Stimulated activated CD4-positive, alpha-beta T cell treated with anti-CD3 and anti-CD28 coated beads, Interleukin-12 subunit alpha, Interleukin-12 subunit beta, amount 100 ng/mL, for 4 hours (primary cell): ENCODE data around the gene RPL7A.
"Not testable (repeated sequence)": the region's sequence is repeated elsewhere in the genome, so short reads cannot be mapped to it uniquely, and the experiment has no call there.

ENCODE experiments used
- DNase-seq: peaks from one replicate; pipeline ENCODE4 v3.0.0-alpha.2; 2020

RPL7A gene

GRCh38 chr9:133347985-133348717, at the start of gene RPL7A, which contains the start of gene MED22:
RPL7A (plus strand) TSS chr9:133348218; CDS start chr9:133348244, 26 bp downstream.
MED22 (minus strand) TSS chr9:133348131; CDS start chr9:133346662, 1,469 bp downstream.
- DNase-seq, result peak; percentile 88

DNA sequence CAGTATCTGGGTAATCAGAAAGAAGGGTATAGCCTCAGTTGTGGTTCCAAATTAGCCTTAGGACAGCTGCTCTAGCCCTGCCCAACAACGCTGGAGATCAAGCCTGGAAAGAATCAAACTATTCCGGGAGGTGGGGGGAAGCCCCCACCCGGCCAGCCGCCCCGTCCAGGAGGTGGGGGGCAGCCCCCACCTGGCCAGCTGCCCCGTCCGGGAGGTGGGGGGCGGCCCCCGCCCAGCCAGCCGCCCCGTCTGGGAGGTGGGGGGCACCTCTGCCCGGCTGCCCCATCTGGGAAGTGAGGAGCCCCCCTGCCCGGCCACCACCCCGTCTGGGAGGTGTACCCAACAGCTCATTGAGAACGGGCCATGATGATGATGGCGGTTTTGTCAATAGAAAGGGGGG, 48.0 kb upstream of the RPL7A start:
- not testable (repeated sequence) for DNase-seq

DNA sequence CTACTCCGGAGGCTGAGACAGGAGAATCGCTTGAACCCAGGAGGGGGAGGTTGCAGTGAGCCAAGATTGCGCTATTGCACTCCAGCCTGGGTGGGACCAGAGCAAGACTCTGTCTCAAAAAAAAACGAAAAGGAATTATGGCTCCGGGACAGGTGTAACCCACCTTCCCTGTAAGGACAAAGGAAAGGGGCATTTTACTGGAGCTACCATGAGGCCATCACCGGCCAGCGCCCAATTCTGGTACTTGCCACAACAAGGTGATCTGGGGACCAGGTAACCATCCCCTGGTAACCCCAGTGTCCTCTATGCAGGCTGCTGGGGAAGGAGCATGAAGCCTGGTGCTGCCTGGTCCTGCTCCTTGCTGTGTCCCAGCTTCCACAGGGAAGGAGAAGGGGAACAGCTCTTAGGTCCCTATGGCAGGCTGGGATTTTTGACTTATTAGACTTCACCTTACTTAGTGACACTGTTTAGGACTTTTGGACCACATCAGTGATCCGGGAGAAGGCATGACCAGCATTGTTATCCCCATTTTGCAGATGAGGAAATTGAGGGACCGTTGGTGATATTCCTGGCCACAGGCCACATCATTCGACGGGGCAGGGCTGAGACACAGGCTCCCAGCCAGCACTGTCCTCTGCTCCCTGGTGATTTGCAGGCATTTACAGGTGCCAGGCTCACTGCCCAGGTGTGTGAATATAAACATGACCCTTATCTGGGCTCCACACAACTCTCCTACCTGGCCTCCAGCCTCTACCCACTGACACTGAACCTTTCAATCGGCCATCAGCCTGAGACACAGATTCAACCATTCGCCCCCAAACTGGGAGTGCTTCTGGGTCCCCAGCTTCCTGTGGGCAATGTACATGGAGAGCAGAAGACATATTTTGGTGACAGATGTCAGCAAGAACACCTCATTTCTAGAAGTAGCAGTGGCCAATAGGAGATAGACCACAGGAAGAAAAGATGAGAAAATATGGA, 46.5 kb upstream of the RPL7A start:
- DNase-seq, result no peak

GRCh38 chr9:133303266-133304157, 44.5 kb upstream of the RPL7A start:
- DNase-seq, result no peak

GRCh38 chr9:133304158-133304470, 43.9 kb upstream of the RPL7A start:
- DNase-seq, result no peak

- DNase-seq, result no peak
These were observed 43.3 kb upstream of the RPL7A start for GRCh38 chr9:133304477-133305377.

DNA sequence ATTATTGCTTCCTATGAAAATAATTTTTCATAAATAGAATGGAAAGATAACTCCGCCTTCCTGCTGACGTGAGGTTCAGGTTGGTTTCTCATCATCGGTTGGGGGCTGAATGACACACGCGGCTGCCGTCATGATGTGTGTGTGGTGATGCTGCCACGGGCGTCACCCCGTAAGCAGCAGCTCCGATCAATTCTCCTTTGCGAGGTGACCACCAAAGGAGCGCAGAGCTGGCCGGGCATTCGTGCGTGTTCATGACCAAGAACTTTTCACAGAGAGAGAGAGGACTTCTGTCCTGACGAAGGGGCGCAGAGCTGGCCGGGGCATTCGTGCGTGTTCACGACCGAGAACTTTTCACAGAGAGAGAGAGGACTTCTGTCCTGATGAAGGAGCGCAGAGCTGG, 42.3 kb upstream of the RPL7A start:
- DNase-seq, result no peak

DNA sequence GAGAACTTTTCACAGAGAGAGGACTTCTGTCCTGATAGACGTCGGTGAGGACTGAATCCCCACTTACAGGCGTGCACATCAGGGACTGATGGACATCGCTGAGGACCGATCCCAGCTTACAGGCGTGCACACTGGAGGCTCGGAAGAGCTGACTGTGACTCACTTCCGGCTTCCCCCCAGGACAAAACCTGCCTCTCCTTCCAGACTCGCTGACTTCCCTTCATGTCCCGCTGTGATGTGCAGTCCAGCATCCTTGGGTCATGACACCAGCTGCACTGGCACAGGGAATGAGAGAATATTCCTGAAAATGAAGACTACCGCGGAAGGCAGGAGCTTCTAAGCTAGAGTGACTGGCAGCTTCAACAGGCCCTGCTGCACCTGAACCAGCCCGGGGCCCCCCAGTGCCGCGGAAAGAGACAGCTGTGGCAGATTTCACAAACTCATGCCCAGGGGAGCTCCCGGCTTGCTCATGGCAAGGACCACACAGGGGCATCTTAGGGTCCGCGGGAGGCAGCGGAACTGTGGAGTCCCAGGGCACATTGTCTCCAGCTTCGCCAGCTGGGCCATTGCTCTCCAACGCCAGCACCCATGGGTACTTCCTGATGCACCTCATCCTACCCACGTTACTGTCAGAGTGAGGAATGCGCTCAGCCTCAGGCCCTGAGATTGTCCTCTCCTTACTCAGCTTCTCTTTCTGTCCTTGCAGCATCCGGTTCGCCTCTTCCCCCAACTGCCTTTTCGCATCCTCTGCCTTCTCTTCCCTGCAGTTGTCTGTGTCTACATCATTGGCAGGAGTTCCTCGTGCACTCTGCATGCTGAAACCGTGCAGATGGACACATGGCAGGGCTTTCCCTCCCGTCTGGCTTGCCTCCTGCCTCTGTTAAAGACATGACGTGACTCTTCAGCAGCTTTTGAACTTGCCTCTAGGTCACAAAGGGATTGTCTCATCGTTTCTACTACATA, 41.5 kb upstream of the RPL7A start:
- no peak for DNase-seq

DNA sequence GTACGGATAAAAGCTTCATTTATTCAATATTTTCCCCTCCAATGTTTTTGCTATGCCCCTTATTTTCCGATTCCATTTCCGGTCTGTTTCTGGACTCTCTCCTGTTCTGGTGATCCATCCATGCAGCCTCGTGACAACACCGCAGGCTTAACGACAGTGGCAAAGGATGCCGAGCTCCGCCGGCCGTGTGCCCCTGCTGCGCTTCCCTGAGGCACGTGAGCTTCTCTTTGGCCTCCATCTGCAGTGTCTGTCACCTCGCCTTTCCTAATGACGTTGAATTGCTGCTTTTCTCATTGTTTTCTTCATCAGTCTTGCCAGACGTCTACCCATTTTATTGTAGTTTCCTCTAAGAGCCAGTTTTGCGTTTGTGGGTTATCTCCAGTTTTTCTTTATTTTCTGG, 40.7 kb upstream of the RPL7A start:
- no peak for DNase-seq

- no peak for DNase-seq
These were observed 38.4 kb upstream of the RPL7A start for GRCh38 chr9:133309608-133310007.

- no peak for DNase-seq
These were observed 32.0 kb upstream of the RPL7A start for GRCh38 chr9:133315997-133316396.

DNA sequence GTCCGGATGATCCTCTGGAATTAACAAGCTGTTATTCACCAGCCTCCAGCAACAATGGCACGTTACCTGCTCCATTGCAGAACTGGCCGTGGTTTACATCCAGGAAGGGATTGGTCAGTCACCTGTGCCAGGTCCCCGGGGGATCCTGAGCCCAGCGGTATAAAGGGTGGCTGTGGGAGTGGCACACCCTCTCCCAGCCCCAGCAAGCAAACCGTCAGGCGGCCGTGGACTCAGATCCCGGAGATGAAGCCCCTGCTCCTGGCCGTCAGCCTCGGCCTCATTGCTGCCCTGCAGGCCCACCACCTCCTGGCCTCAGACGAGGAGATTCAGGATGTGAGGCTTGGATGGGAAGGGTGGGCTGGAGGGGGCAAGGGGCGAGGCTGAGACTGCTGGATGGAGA, 30.5 kb upstream of the RPL7A start:
- not testable (repeated sequence) for DNase-seq

DNA sequence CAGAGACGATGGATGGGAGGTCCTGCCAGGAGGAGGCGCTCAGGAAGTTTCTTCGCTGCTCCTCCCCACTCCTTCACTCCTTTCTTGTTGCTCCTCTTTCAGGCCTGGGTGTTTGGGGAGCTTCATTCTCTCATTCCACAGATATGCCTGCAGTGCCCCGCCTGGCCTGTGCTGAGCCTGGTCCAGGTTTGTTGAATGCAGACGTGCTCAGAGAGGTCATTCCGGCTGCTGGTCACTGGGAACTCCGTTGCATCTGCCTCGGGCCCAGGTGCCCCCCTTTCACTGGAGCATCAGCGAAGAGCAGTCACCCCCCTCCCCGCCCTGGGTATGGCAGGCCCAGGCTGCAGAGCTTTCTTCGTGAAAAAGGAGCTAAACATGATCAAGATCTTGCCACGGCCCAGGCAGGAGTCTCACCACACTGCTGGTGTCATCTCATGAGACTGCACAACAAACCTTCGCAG, 27.6 kb upstream of the RPL7A start:
- DNase-seq, result no peak

DNA sequence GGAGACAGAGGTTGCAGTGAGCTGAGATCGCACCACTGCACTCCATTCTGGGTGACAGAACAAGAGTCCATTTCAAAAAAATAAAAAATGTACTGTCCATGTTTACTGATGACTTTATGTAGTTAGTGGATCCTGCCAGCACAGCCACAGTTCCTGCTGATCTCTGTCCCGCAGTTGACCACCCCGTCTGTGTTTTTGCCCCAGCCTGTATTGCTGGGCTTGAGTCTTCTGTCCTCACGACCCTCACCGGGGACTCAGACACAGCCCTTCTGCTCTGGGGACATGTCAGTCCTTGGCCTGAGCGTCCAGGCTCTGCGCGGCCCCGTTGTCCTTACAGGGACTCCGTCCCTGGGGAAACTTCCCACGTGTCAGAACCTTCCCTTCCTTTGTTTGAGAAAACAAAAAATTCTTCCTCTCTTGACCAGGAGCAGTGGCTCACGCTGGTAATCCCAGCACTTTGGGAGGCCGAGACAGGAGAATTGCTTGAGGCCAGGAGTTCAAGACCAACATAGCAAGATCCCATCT, 26.5 kb upstream of the RPL7A start:
- DNase-seq, result no peak

- DNase-seq, result no peak
These were observed 25.3 kb upstream of the RPL7A start for GRCh38 chr9:133322701-133323100.

DNA sequence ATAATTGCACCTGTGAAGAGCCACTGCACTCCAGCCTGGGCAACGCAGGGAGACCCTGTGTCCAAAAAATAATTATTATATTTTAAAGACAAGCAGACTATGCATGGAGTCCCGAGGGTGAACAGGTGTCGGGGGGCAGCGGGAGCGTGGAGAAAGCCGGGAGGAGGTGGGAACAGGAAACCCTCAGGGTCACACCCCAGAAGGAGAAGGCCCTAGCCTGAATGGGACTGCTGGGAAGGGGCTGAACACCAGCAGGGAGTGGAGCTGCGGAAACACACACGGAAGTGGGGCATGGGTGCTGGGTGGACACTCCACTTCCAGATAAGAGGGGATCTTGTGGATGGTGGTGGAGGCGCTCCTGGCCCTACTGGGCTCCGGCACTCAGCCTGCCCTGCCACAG, 24.8 kb upstream of the RPL7A start:
- DNase-seq, result no peak

DNA sequence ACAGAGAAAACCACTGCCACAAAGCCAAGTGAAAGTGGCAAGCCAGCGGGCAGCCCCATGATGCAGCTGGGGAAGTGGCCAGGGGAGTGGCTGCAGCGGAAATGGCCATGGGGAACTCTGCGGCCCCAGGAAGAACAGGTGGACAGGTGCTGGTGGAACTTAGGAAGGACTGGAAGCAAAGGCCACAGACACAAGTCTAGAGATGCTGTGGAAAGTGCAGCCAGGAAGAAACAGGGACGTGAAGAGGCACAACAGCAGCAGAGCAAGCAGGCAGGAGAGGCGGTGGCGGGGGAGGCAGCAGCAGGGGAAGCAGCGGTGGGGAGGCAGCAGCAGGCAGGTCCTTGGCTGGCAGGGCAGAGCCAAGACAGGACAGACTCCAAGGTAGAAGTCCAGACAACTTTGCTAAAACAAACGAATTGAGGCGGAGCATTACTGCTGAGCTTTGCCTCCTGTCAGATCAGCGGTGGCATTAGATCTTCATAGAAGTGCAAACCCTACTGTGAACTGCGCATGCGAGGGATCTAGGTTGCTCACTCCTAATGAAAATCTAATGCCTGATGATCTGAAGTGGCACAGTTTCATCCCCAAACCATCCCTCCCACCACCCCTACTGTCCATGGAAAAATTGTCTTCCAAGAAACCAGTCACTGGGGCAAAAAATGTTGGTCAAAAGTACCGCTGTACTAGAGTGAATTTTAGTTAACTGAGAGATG, 23.9 kb upstream of the RPL7A start:
- DNase-seq, result no peak

- not testable (repeated sequence) for DNase-seq
These were observed 21.0 kb upstream of the RPL7A start for GRCh38 chr9:133327021-133327420.

DNA sequence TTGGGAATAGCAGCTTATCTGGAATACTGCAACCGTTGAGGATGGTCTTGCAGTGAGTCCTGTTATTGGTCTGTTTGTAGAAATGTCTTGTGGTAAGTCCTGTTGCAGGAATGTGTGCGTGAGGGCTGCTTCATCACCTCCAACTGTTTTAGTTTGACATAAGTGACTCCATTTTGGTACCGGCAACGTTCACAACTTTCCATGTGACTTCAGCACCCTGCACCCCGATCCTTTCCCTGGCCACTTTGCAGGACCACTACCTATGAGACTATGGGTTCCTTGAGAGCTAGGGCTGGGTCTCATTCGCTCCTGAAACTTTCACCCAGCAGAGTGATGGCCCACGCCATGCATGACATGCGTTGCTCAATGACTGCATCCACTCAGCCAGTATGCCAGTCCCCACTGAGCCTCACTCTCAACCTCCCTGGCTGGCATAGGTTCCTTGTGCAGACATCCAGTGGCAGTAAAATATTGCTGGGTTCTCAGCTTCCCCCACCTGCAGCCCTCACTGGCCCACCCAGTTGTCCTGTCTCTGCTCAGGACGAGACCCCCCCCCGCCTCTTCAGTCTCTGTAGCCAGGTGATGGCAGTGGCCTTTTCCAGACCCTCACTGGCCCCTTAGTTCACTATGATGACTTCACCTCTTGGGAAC, 20.1 kb upstream of the RPL7A start:
- DNase-seq, result no peak
